ENCODE results near the gene ANKRA2.

DNA sequence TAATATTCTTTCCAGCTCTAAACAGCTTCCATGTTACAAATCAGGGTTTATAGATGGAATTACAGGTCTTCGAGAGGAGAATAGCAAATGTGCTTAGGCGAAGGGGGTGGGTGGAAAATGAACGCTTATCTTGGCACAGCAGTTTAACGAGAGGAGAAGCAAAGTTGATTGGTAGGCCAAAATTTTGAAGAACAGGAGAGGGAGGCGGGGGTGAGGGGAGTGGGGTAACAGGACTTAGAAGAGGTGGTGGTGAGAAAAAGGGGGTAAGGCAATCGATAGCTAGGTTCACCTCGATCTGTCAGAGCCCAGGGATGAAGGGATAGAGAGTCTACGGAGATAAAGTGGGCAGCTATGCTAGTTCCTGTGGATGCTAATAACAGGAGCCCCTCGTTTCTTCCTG is 764 bp downstream of the ANKRA2 start:
- TF ChIP-seq POLR2A (IDR thresholded peaks at IDR 0.05): no peak
- TF ChIP-seq, protein P1, sequence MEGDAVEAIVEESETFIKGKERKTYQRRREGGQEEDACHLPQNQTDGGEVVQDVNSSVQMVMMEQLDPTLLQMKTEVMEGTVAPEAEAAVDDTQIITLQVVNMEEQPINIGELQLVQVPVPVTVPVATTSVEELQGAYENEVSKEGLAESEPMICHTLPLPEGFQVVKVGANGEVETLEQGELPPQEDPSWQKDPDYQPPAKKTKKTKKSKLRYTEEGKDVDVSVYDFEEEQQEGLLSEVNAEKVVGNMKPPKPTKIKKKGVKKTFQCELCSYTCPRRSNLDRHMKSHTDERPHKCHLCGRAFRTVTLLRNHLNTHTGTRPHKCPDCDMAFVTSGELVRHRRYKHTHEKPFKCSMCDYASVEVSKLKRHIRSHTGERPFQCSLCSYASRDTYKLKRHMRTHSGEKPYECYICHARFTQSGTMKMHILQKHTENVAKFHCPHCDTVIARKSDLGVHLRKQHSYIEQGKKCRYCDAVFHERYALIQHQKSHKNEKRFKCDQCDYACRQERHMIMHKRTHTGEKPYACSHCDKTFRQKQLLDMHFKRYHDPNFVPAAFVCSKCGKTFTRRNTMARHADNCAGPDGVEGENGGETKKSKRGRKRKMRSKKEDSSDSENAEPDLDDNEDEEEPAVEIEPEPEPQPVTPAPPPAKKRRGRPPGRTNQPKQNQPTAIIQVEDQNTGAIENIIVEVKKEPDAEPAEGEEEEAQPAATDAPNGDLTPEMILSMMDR (IDR thresholded peaks at IDR 0.05): no peak
- no peak for TF ChIP-seq EP300 (IDR thresholded peaks at IDR 0.05)

Data from ovary (tissue), 3 donors.